Caco-2 (cell line): ENCODE data around the gene HEXIM2. TPM values are rescaled to one million over a fixed set of nuclear protein-coding genes. Genes with fewer than 3 reads are reported as not detected.

Experiments
- BruUV-seq: library from RNA; stranded (reverse); fragments of 400-500 nt; replicated peaks from 2 replicates; lab custom pipeline; 2021; lab: Mats Ljungman, UMichigan
- CTCF ChIA-PET: fragments of 300-600 bp; sonication (Branson Sonifier 250); formaldehyde crosslinking; loops from one replicate; lab custom pipeline; 2022; ENCODE audit warnings: antibody characterized with exemption; lab: Charles Lee
- POLR2A ChIA-PET: fragments of 300-600 bp; sonication (Branson Sonifier 250); formaldehyde crosslinking; loops from one replicate; lab custom pipeline; 2022; ENCODE audit warnings: antibody characterized with exemption; lab: Charles Lee
- DNase-seq, 2 experiments: peaks; one replicate each; pipeline versions ENCODE4 v3.0.0 to v3.0.0-alpha.2; 2020 to 2022
- H3K27me3 ChIP-seq: replicated peaks from 2 replicates; pipeline ENCODE4 v1.6.0; 2011; ENCODE audit warnings: low read length; ENCODE audit not compliant: control insufficient read depth, insufficient read depth
- H3K36me3 ChIP-seq: 2 replicates; pipeline ENCODE4 v1.5.1; 2011; ENCODE audit warnings: low read length; ENCODE audit not compliant: control insufficient read depth, insufficient read depth
- H3K4me1 ChIP-seq: fragments of 250-450 bp; sonication (Bioruptor Pico); 2 replicates; pipeline ENCODE4 v1.5.1; 2020; ENCODE audit warnings: mild to moderate bottlenecking
- H3K4me3 ChIP-seq: 2 replicates; pipeline ENCODE4 v1.5.1; 2011; ENCODE audit warnings: low read depth, mild to moderate bottlenecking, control low read depth, low read length
- H3K9me3 ChIP-seq: fragments of 250-450 bp; sonication (Bioruptor Pico); 2 replicates; pipeline ENCODE4 v1.5.1; 2020; ENCODE audit warnings: mild to moderate bottlenecking, moderate library complexity
- H3K27ac Mint-ChIP-seq: one replicate; pipeline ENCODE4 v1.8.0; 2022; ENCODE audit warnings: mixed read lengths; ENCODE audit not compliant: unreplicated experiment
- H3K27me3 Mint-ChIP-seq: one replicate; pipeline ENCODE4 v1.8.0; 2022; ENCODE audit warnings: mixed read lengths; ENCODE audit not compliant: insufficient read depth, unreplicated experiment
- H3K36me3 Mint-ChIP-seq: one replicate; pipeline ENCODE4 v1.8.0; 2022; ENCODE audit warnings: mild to moderate bottlenecking, mixed read lengths; ENCODE audit not compliant: insufficient read depth, unreplicated experiment
- H3K4me1 Mint-ChIP-seq: one replicate; pipeline ENCODE4 v1.8.0; 2022; ENCODE audit warnings: low read depth, mixed read lengths; ENCODE audit not compliant: unreplicated experiment
- H3K4me3 Mint-ChIP-seq: one replicate; pipeline ENCODE4 v1.8.0; 2022; ENCODE audit warnings: mild to moderate bottlenecking, moderate library complexity, mixed read lengths; ENCODE audit not compliant: unreplicated experiment
- H3K9me3 Mint-ChIP-seq: one replicate; pipeline ENCODE4 v1.8.0; 2022; ENCODE audit warnings: mixed read lengths; ENCODE audit not compliant: unreplicated experiment
- intact Hi-C: fragments of 100-400 bp; cut with micrococcal nuclease; formaldehyde crosslinking; loops from one replicate; pipeline ENCODE4 v1.10.0; 2022; ENCODE audit not compliant: unreplicated experiment
- total RNA-seq: library from RNA; stranded (reverse); gene quantifications from 2 replicates; pipeline ENCODE4 v1.2.3, GENCODE V29; 2022
- TF ChIP-seq, protein P1 (sequence below), 2 experiments: fragments of 200-600 bp in 1 of 2; IDR thresholded peaks; 1 replicate in 1 of 2; 2 replicates in 1 of 2; pipeline versions ENCODE4 v1.5.1 to v1.8.0; 2011 to 2022; ENCODE audit warnings: antibody characterized with exemption in 1 of 2, control low read depth in 1 of 2, inconsistent platforms in 1 of 2, low read depth in 1 of 2, low read length in 1 of 2, mild to moderate bottlenecking in 1 of 2, moderate library complexity in 1 of 2; ENCODE audit not compliant: insufficient read depth in 1 of 2, severe bottlenecking in 1 of 2, unreplicated experiment in 1 of 2

The HEXIM2 gene
- total RNA-seq, 1 experiment from 2014 or later = 12.7 TPM

DNA sequence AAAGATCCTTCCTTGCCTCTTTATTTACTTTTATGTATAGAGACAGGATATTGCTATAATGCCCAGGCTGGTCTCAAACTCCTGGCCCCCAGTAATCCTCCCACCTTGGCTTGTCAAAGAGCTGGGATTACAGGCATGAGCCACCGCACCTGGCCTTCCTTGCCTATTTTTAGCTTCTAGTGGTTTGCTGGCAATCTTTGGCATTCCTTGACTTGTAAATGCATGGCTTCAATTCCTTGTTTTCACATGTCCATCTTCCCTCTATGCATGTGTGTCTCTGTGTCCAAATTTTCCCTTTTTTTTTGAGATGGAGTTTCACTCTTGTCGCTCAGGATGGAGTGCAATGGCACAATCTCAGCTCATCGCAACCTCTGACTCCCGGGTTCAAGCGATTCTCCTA, 22.5 kb downstream of the HEXIM2 start:
- no peaks in the 10 kb centered on the region for H3K27me3 ChIP-seq
- no TSS peak for BruUV-seq
- H3K9me3 ChIP-seq = no peaks in the 10 kb centered on the region
- ChIA-PET CTCF (interaction anchor here (0.7 to 2.1 kb wide), 2 partner anchors 13 to 49 kb away, joined by 3 to 7 read pairs; partner anchors contain the start of gene ACBD4), POLR2A (no interaction called here)
- Mint-ChIP-seq H3K9me3 (no peaks in the 10 kb centered on the region), H3K4me1 (peaks cover 7% of the 10 kb centered on the region), H3K27me3 (no peaks in the 10 kb centered on the region), H3K4me3 (no peak overlapping the region), H3K27ac (no peak overlapping the region), H3K36me3 (no peaks in the 10 kb centered on the region)
- H3K36me3 ChIP-seq = no peaks in the 10 kb centered on the region
- intact Hi-C loops = no loop called here
- DNase-seq = no peak
- no peaks in the 10 kb centered on the region for H3K4me1 ChIP-seq
- TF ChIP-seq, protein P1, sequence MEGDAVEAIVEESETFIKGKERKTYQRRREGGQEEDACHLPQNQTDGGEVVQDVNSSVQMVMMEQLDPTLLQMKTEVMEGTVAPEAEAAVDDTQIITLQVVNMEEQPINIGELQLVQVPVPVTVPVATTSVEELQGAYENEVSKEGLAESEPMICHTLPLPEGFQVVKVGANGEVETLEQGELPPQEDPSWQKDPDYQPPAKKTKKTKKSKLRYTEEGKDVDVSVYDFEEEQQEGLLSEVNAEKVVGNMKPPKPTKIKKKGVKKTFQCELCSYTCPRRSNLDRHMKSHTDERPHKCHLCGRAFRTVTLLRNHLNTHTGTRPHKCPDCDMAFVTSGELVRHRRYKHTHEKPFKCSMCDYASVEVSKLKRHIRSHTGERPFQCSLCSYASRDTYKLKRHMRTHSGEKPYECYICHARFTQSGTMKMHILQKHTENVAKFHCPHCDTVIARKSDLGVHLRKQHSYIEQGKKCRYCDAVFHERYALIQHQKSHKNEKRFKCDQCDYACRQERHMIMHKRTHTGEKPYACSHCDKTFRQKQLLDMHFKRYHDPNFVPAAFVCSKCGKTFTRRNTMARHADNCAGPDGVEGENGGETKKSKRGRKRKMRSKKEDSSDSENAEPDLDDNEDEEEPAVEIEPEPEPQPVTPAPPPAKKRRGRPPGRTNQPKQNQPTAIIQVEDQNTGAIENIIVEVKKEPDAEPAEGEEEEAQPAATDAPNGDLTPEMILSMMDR (IDR thresholded peaks at IDR 0.05; ENCODE audit: insufficient read depth in 1 of 2, low read depth in 1 of 2, low read length in 1 of 2, severe bottlenecking in 1 of 2, unreplicated experiment in 1 of 2) = no peak
- no peak overlapping the region for H3K4me3 ChIP-seq

DNA sequence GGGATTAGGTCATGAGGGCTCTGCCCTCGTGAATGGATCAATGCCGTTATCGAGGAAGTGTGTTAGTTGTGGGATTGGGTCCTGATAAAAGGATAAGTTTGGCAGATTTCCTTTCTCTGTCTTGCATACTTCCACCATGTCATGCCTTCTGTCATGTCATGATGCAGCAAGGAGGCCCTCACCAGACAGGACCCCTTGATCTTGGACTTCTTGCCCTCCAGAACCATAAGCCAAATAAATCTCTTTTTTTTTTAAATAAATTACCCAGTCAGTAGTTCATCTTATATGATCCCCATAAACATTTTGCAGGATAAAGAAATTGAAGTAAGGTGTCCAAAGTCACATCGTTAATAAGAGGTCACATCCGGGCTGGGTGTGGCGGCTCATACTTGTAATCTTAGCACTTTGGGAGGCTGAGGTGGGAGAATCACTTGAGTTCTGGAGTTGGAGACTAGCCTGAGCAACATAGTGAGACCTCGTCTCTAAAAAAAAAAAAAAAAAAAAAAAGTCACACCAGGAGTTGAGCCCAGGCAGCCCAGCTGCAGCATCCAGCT, 25.2 kb downstream of the HEXIM2 start:
- Mint-ChIP-seq H3K27ac (no peak overlapping the region), H3K36me3 (no peaks in the 10 kb centered on the region), H3K4me3 (no peak overlapping the region), H3K9me3 (no peaks in the 10 kb centered on the region), H3K27me3 (no peaks in the 10 kb centered on the region), H3K4me1 (peaks cover 2% of the 10 kb centered on the region)
- ChIA-PET POLR2A (interaction anchor here (0.7 kb wide), 2 partner anchors 42 to 113 kb away, joined by 7 to 10 read pairs; no protein-coding TSS in a partner anchor), CTCF (interaction anchor here (0.7 kb wide), 1 partner anchor 130 kb away, joined by 8 read pairs; the partner anchor contains the start of gene MAP3K14)
- no TSS peak for BruUV-seq
- H3K27me3 ChIP-seq = no peaks in the 10 kb centered on the region
- no peaks in the 10 kb centered on the region for H3K36me3 ChIP-seq
- no peaks in the 10 kb centered on the region for H3K9me3 ChIP-seq
- intact Hi-C loops = no loop called here
- no peak overlapping the region for H3K4me3 ChIP-seq
- H3K4me1 ChIP-seq = no peaks in the 10 kb centered on the region
- TF ChIP-seq, protein P1 (IDR thresholded peaks at IDR 0.05; ENCODE audit: insufficient read depth in 1 of 2, low read depth in 1 of 2, low read length in 1 of 2, severe bottlenecking in 1 of 2, unreplicated experiment in 1 of 2) = no peak
- no peak for DNase-seq

DNA sequence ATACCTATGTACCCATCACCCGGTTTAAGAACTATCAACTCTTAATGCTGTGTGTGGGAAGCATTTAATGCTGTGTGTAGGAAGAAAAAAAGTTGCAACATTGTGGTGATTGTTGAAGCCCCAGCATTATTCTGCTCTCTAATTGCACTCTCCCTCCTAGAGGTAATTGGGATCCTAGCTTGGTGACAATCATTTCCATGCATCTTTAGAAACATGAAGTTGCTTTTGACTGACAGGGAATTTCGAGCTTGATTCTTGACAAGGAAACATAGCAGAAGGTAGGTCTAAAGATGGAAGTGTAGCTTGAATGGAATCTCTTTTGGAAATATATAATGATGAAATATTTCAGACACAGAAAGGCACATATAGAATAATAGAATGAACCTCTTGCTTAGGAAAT, 27.3 kb downstream of the HEXIM2 start:
- no peak overlapping the region for H3K4me3 ChIP-seq
- CTCF ChIA-PET = interaction anchor here (1.1 to 1.2 kb wide), 3 partner anchors 30 to 54 kb away, joined by 3 to 4 read pairs (median 3); partner anchors contain the start of gene ACBD4
- no TSS peak for BruUV-seq
- Mint-ChIP-seq H3K4me1 (no peaks in the 10 kb centered on the region), H3K27ac (no peak overlapping the region), H3K4me3 (no peak overlapping the region), H3K9me3 (no peaks in the 10 kb centered on the region), H3K27me3 (no peaks in the 10 kb centered on the region), H3K36me3 (no peaks in the 10 kb centered on the region)
- no peaks in the 10 kb centered on the region for H3K27me3 ChIP-seq
- POLR2A ChIA-PET = interaction anchor here (1.5 kb wide), 1 partner anchor 40 kb away, joined by 6 read pairs; the partner anchor contains the start of gene HEXIM1
- peaks cover 11% of the 10 kb centered on the region; the same call in 1 of the 2 replicates for H3K4me1 ChIP-seq
- TF ChIP-seq, protein P1 (IDR thresholded peaks at IDR 0.05; ENCODE audit: insufficient read depth in 1 of 2, low read depth in 1 of 2, low read length in 1 of 2, severe bottlenecking in 1 of 2, unreplicated experiment in 1 of 2) = no peak
- intact Hi-C loops = no loop called here
- DNase-seq = no peak
- no peaks in the 10 kb centered on the region for H3K36me3 ChIP-seq
- no peaks in the 10 kb centered on the region for H3K9me3 ChIP-seq
